Uterus (tissue), 4 donors: Measurements from ENCODE around the gene CSE1L. TPM values are rescaled to one million over a fixed set of nuclear protein-coding genes. Genes with fewer than 3 reads are reported as not detected.

ENCODE experiments used
- DNase-seq, 2 donors: peaks; one replicate each; pipeline ENCODE4 v3.0.0-alpha.2; 2019 to 2020
- H3K27ac ChIP-seq, 2 donors: fragments of 200-600 bp; sonication (generic); 1 replicate in 1 of 2; 2 replicates in 1 of 2; pipeline ENCODE4 v1.5.1; 2016 to 2018
- H3K27me3 ChIP-seq, 2 donors: fragments of 200-600 bp; sonication (generic); one replicate each; pipeline ENCODE4 v1.5.1; 2018 to 2019; ENCODE audit warnings: control low read depth in 1 of 2
- H3K36me3 ChIP-seq, 2 donors: fragments of 200-600 bp; sonication (generic); one replicate each; pipeline ENCODE4 v1.5.1; 2019; ENCODE audit warnings: control low read depth in 1 of 2
- H3K4me1 ChIP-seq, 2 donors: fragments of 200-600 bp; sonication (generic); one replicate each; pipeline ENCODE4 v1.5.1; 2018 to 2019; ENCODE audit warnings: control low read depth in 1 of 2
- H3K4me3 ChIP-seq, 2 donors: fragments of 200-600 bp; sonication (generic); 1 replicate in 1 of 2; 2 replicates in 1 of 2; pipeline ENCODE4 v1.5.1; 2018 to 2019; ENCODE audit warnings: mild to moderate bottlenecking in 1 of 2
- H3K9me3 ChIP-seq, 2 donors: fragments of 200-600 bp; sonication (generic); one replicate each; pipeline ENCODE4 v1.5.1; 2019; ENCODE audit warnings: control low read depth in 1 of 2
- POLR2A ChIP-seq, 2 donors: fragments of 450-650 bp; IDR thresholded peaks; one replicate each; pipeline ENCODE4 v1.6.1; 2016; ENCODE audit warnings: antibody characterized with exemption in 2 of 2, mild to moderate bottlenecking in 1 of 2, moderate library complexity in 1 of 2
- intact Hi-C: fragments of 100-400 bp; cut with DNase I; formaldehyde crosslinking; loops from one replicate; pipeline ENCODE4 v1.15.1; 2023; ENCODE audit warnings: low total_unique reads
- total RNA-seq, 4 donors: library from RNA; depleted of rRNA in 3 of 4; stranded (reverse); fragments of >200 nt in 3 of 4; gene quantifications; one replicate each; pipeline versions ENCODE4 v1.1.0 to v1.2.4, GENCODE V29; 2014 to 2023
- TF ChIP-seq, protein P1 (sequence below), 4 experiments: fragments of 200-600 bp in 2 of 4; fragments of 450-650 bp in 2 of 4; sonication (generic) in 2 of 4; IDR thresholded peaks; one replicate each; pipeline ENCODE4 v1.5.1; 2016 to 2019; ENCODE audit warnings: antibody characterized with exemption in 4 of 4, mild to moderate bottlenecking in 2 of 4, moderate library complexity in 1 of 4
- donor health status: DM: yes; HTN: yes; CAD: no.

The CSE1L gene
- total RNA-seq, 4 donors from 2014 or later: 49.2 to 104 (median 57.6) TPM

DNA sequence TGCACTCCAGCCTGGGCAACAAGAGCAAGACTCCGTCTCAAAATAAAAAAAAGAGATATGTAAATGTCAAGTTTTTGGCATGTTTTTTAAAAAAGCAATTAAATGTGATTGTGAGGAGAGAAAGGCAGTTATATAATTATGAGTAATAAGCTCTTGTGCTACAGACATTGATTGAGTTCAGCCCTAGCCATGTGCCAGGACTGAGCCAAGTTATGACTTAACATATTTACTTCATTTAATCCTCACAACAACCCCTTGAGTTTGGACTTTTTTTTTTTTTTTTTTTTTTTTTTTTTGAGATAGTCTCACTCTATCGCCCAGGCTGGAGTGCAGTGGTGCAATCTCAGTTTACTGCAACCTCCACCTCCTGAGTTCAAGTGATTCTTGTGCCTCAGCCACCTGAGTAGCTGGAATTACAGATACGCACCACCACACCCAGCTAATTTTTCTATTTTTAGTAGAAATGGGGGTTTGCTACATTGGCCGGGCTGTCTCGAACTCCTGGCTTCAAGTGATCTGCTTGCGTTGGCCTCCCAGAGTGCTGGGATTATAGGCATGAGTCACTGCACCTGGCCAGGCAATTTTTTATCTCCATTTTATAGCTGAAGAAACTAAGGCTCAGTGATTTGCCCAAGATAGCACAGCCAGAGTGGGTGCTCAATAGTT lies 15.0 kb upstream of the CSE1L start:
- TF ChIP-seq, protein P1, sequence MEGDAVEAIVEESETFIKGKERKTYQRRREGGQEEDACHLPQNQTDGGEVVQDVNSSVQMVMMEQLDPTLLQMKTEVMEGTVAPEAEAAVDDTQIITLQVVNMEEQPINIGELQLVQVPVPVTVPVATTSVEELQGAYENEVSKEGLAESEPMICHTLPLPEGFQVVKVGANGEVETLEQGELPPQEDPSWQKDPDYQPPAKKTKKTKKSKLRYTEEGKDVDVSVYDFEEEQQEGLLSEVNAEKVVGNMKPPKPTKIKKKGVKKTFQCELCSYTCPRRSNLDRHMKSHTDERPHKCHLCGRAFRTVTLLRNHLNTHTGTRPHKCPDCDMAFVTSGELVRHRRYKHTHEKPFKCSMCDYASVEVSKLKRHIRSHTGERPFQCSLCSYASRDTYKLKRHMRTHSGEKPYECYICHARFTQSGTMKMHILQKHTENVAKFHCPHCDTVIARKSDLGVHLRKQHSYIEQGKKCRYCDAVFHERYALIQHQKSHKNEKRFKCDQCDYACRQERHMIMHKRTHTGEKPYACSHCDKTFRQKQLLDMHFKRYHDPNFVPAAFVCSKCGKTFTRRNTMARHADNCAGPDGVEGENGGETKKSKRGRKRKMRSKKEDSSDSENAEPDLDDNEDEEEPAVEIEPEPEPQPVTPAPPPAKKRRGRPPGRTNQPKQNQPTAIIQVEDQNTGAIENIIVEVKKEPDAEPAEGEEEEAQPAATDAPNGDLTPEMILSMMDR (IDR thresholded peaks at IDR 0.05): no peak
- no peak for TF ChIP-seq POLR2A (IDR thresholded peaks at IDR 0.05)

DNA sequence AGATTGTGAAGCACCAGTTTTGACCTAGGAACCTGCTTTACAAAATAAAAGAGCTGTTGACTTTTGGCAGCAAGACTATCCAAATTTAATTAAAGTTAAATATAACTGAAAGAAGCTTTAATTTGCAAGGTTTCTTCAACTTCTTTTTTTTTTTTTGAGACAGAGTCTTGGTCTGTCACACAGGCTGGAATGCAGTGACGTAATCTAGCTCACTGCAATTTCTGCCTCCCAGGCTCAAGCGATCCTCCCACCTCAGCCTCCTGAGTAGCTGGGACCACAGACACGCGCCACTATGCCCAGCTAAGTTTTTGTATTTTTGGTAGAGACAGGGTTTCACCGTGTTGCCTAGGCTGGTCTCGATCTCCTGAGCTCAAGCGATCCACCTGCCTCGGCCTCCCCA lies 13.7 kb upstream of the CSE1L start:
- no peak overlapping the region for H3K4me3 ChIP-seq
- TF ChIP-seq, protein P1 (IDR thresholded peaks at IDR 0.05): no peak
- TF ChIP-seq POLR2A (IDR thresholded peaks at IDR 0.05): no peak
- no peak for DNase-seq
- no peak overlapping the region for H3K27ac ChIP-seq
- no peaks in the 10 kb centered on the region for H3K36me3 ChIP-seq
- intact Hi-C loops: no loop called here
- no peaks in the 10 kb centered on the region for H3K27me3 ChIP-seq
- no peaks in the 10 kb centered on the region for H3K4me1 ChIP-seq
- H3K9me3 ChIP-seq: no peaks in the 10 kb centered on the region

More for the DNA sequence above, 15.0 kb upstream of the CSE1L start:
- no peak overlapping the region for H3K4me3 ChIP-seq
- no peaks in the 10 kb centered on the region for H3K27me3 ChIP-seq
- peak overlapping the region in 1 of 2 donors; percentile 41 for H3K27ac ChIP-seq
- DNase-seq: peak in 1 of 2 donors; percentile 52
- no peaks in the 10 kb centered on the region for H3K36me3 ChIP-seq
- no peaks in the 10 kb centered on the region for H3K9me3 ChIP-seq
- no peaks in the 10 kb centered on the region for H3K4me1 ChIP-seq
- intact Hi-C loops: no loop called here

DNA sequence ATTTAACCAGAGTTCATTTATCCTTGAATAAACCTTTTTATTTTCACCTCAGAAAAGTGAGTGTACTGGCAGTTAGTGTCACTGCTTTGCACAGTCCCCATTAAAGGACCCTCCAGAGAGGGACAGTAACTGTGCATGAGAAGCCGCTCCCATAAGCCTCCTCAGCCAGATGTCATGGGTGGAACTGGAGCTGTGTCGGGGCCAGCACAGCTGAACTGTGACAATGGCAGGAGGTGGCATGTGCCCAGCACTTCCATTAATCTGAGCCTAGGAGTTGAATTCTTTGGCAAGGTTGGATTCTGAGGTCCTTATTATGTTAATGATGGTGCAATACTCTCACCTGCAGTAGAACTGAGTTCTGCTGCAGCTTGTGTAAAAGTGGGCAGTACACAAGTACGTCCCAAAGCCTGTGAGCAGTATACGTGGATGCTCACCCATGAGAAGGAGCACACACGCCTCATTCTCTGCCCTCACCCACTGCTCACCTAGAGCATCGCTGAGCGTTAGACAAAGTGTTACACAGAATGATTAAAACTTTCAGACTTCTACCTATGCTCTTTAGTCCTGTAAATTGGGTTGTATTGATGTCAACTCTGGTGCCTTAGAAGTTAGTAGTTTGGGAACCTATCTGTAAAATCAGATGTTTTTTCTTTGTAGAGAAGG lies 11.9 kb upstream of the CSE1L start:
- intact Hi-C loops: no loop called here
- no peak overlapping the region for H3K27ac ChIP-seq

GRCh38 chr20:49037962-49038387 lies 8.1 kb upstream of the CSE1L start:
- H3K4me1 ChIP-seq: no peaks in the 10 kb centered on the region
- intact Hi-C loops: no loop called here
- H3K27ac ChIP-seq: no peak overlapping the region
- TF ChIP-seq POLR2A (IDR thresholded peaks at IDR 0.05): no peak
- TF ChIP-seq, protein P1 (IDR thresholded peaks at IDR 0.05): no peak
- no peaks in the 10 kb centered on the region for H3K9me3 ChIP-seq
- H3K4me3 ChIP-seq: no peak overlapping the region
- H3K36me3 ChIP-seq: no peaks in the 10 kb centered on the region
- H3K27me3 ChIP-seq: no peaks in the 10 kb centered on the region
- no peak for DNase-seq

More for the DNA sequence above, 11.9 kb upstream of the CSE1L start:
- no peak for DNase-seq
- Histone ChIP-seq H3K36me3 (no peaks in the 10 kb centered on the region), H3K4me1 (no peaks in the 10 kb centered on the region), H3K27me3 (no peaks in the 10 kb centered on the region), H3K4me3 (no peak overlapping the region), H3K9me3 (no peaks in the 10 kb centered on the region)
- TF ChIP-seq, protein P1 (IDR thresholded peaks at IDR 0.05): no peak
- TF ChIP-seq POLR2A (IDR thresholded peaks at IDR 0.05): no peak

DNA sequence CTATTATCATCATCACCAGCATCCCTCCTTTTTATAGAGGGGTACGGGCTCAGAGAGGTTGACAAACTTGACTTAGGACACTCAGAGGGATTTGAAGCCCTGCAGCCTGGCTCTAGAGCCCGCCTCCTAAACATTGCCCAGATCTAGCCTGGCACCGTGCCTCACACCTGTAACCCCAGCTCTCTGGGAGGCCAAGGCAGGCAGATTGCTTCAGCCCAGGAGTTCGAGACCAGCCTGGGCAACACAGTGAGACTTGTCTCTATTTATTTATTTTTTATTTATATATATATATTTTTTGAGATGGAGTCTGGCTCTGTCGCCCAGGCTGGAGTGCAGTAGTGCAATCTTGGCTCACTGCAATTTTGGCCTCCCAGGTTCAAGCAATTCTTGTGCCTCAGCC lies 6.3 kb upstream of the CSE1L start:
- Histone ChIP-seq H3K4me3 (no peak overlapping the region), H3K27me3 (no peaks in the 10 kb centered on the region), H3K27ac (no peak overlapping the region), H3K9me3 (no peaks in the 10 kb centered on the region), H3K4me1 (no peaks in the 10 kb centered on the region), H3K36me3 (no peaks in the 10 kb centered on the region)
- no peak for DNase-seq
- TF ChIP-seq, protein P1 (IDR thresholded peaks at IDR 0.05): no peak
- no peak for TF ChIP-seq POLR2A (IDR thresholded peaks at IDR 0.05)
- intact Hi-C loops: no loop called here
